ENCODE data around the gene SPOPL. TPM values are rescaled to one million over a fixed set of nuclear protein-coding genes. Genes with fewer than 3 reads are reported as not detected.

The SPOPL gene
- total and polyA plus RNA-seq, 9 of the 15 experiments (the other 6 are each of a cell fraction or from before 2014, with no cell fraction given) = 0.53 to 6.1 (median 4.1) TPM

DNA sequence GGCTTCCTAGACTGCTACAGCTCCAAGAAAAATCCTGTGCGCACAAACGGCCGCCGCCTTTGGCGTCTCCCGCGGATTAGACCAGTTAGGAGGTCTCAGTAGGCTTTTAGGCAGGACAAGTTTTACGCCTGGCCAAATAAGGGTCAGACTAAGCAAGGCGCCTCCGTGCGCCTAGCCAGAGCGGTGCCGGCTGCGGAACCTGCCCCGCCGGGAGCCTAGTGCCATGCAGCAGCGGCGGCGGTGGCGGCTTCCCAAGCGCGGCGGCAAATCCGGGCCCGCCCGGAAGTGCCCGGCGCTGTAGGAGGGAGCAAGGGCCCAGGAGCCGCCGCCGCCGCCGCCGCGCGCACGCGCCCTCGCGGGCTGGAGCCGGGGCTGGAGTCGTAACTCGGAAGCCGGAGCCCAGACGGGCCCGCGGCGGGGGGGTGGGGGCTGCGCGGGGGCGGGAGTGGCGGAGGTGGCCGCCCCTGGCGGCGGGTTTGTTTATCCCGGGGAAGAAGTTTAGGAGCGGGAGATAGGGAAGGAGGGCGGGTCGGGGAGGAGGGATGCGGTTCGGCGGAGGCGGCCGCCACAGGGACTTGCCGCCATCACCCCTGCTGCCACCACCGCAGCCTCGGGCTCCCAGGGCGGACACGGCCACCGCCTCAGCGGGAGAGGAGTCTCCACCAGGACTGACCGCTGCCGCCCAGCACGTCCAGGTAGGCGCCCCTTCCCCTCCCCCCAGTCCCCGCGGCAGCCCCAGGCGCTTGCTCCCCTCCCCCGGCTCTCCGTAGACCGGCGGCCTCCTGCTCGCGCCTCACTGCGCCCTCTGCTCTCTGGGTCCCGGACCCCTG is at the start of gene SPOPL (continued):
- TF ChIP-seq, protein P1, sequence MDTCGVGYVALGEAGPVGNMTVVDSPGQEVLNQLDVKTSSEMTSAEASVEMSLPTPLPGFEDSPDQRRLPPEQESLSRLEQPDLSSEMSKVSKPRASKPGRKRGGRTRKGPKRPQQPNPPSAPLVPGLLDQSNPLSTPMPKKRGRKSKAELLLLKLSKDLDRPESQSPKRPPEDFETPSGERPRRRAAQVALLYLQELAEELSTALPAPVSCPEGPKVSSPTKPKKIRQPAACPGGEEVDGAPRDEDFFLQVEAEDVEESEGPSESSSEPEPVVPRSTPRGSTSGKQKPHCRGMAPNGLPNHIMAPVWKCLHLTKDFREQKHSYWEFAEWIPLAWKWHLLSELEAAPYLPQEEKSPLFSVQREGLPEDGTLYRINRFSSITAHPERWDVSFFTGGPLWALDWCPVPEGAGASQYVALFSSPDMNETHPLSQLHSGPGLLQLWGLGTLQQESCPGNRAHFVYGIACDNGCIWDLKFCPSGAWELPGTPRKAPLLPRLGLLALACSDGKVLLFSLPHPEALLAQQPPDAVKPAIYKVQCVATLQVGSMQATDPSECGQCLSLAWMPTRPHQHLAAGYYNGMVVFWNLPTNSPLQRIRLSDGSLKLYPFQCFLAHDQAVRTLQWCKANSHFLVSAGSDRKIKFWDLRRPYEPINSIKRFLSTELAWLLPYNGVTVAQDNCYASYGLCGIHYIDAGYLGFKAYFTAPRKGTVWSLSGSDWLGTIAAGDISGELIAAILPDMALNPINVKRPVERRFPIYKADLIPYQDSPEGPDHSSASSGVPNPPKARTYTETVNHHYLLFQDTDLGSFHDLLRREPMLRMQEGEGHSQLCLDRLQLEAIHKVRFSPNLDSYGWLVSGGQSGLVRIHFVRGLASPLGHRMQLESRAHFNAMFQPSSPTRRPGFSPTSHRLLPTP (IDR thresholded peaks at IDR 0.05; ENCODE audit: borderline replicate concordance, extremely low read depth, insufficient read length) = no peak
- TF ChIP-seq ZNF431 (CRISPR knock-in tag; IDR thresholded peaks at IDR 0.05) (no peak), NR2C1 (IDR thresholded peaks at IDR 0.05) (no peak), NR2C1 (tag; IDR thresholded peaks at IDR 0.05) (no peak), CBFA2T2 (conservative IDR thresholded peaks at IDR 0.05) (no peak), CEBPG (CRISPR knock-in tag; IDR thresholded peaks at IDR 0.05) (no peak), CEBPG (tag; conservative IDR thresholded peaks at IDR 0.05 in 1 of 2, IDR thresholded peaks at IDR 0.05 in 1 of 2) (no peak), SAFB2 (IDR thresholded peaks at IDR 0.05; ENCODE audit: borderline replicate concordance, low read depth, low read length, severe bottlenecking) (no peak), RCOR1 (IDR thresholded peaks at IDR 0.05; ENCODE audit: borderline replicate concordance in 1 of 2, low read depth in 2 of 2, low read length in 2 of 2) (no peak), SMARCE1 (IDR thresholded peaks at IDR 0.05) (no peak; the same call in 1 of the 2 replicates), NR3C1 (CRISPR knock-in tag; IDR thresholded peaks at IDR 0.05) (no peak), GTF2A2 (tag; IDR thresholded peaks at IDR 0.05) (no peak), ILF3 (IDR thresholded peaks at IDR 0.05; ENCODE audit: borderline replicate concordance) (no peak), ZNF212 (CRISPR knock-in tag; IDR thresholded peaks at IDR 0.05) (no peak), HNRNPH1 (optimal IDR thresholded peaks at IDR 0.05; ENCODE audit: low read depth, low read length) (no peak), GATA2 (CRISPR knock-in tag; IDR thresholded peaks at IDR 0.05) (no peak), SRSF9 (IDR thresholded peaks at IDR 0.05; ENCODE audit: borderline replicate concordance, low read depth, low read length) (no peak), ESRRA (IDR thresholded peaks at IDR 0.05; ENCODE audit: borderline replicate concordance, low read depth) (no peak)
- TF ChIP-seq, protein P2, sequence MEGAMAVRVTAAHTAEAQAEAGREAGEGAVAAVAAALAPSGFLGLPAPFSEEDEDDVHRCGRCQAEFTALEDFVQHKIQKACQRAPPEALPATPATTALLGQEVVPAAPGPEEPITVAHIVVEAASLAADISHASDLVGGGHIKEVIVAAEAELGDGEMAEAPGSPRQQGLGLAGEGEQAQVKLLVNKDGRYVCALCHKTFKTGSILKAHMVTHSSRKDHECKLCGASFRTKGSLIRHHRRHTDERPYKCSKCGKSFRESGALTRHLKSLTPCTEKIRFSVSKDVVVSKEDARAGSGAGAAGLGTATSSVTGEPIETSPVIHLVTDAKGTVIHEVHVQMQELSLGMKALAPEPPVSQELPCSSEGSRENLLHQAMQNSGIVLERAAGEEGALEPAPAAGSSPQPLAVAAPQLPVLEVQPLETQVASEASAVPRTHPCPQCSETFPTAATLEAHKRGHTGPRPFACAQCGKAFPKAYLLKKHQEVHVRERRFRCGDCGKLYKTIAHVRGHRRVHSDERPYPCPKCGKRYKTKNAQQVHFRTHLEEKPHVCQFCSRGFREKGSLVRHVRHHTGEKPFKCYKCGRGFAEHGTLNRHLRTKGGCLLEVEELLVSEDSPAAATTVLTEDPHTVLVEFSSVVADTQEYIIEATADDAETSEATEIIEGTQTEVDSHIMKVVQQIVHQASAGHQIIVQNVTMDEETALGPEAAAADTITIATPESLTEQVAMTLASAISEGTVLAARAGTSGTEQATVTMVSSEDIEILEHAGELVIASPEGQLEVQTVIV (CRISPR knock-in tag; IDR thresholded peaks at IDR 0.05; ENCODE audit: borderline replicate concordance) = no peak
- TF ChIP-seq, protein P3, sequence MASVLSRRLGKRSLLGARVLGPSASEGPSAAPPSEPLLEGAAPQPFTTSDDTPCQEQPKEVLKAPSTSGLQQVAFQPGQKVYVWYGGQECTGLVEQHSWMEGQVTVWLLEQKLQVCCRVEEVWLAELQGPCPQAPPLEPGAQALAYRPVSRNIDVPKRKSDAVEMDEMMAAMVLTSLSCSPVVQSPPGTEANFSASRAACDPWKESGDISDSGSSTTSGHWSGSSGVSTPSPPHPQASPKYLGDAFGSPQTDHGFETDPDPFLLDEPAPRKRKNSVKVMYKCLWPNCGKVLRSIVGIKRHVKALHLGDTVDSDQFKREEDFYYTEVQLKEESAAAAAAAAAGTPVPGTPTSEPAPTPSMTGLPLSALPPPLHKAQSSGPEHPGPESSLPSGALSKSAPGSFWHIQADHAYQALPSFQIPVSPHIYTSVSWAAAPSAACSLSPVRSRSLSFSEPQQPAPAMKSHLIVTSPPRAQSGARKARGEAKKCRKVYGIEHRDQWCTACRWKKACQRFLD (CRISPR knock-in tag; IDR thresholded peaks at IDR 0.05) = no peak
